ENCODE measurements around the gene ZBTB48.

GRCh38 chr1:6596886-6597776 is 17.3 kb downstream of the ZBTB48 start:
- TF ChIP-seq CTCF (conservative IDR thresholded peaks at IDR 0.05 in 1 of 2, IDR thresholded peaks at IDR 0.05 in 1 of 2; ENCODE audit: extremely low read depth in 1 of 2, insufficient read depth in 1 of 2, low read depth in 1 of 2, low read length in 2 of 2) (no peak), EZH2 (IDR thresholded peaks at IDR 0.05; ENCODE audit: borderline replicate concordance, low read length) (no peak)

All from mammary epithelial cell (primary cell).